ENCODE data around the gene ARNT2.

GRCh38 chr15:80476036-80476435 is 71.9 kb downstream of the ARNT2 start:
- TF ChIP-seq POLR2A (IDR thresholded peaks at IDR 0.05) (no peak), POLR2AphosphoS5 (IDR thresholded peaks at IDR 0.05; ENCODE audit: insufficient read depth in 1 of 2, low read depth in 1 of 2) (no peak)
- TF ChIP-seq, protein P1, sequence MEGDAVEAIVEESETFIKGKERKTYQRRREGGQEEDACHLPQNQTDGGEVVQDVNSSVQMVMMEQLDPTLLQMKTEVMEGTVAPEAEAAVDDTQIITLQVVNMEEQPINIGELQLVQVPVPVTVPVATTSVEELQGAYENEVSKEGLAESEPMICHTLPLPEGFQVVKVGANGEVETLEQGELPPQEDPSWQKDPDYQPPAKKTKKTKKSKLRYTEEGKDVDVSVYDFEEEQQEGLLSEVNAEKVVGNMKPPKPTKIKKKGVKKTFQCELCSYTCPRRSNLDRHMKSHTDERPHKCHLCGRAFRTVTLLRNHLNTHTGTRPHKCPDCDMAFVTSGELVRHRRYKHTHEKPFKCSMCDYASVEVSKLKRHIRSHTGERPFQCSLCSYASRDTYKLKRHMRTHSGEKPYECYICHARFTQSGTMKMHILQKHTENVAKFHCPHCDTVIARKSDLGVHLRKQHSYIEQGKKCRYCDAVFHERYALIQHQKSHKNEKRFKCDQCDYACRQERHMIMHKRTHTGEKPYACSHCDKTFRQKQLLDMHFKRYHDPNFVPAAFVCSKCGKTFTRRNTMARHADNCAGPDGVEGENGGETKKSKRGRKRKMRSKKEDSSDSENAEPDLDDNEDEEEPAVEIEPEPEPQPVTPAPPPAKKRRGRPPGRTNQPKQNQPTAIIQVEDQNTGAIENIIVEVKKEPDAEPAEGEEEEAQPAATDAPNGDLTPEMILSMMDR (IDR thresholded peaks at IDR 0.05) = no peak

Data from vagina (tissue), 2 donors.